GM12801 (cell line): Measurements from ENCODE around the gene TTC7B.

ENCODE experiments used
- CTCF ChIP-seq: IDR thresholded peaks from one replicate; pipeline ENCODE4 v1.5.1; 2011; ENCODE audit warnings: control low read depth; ENCODE audit not compliant: insufficient read length; ENCODE audit errors: extremely low read depth

TTC7B gene

GRCh38 chr14:90562652-90563051 lies 253.6 kb downstream of the TTC7B start:
- no peak for TF ChIP-seq CTCF

GRCh38 chr14:90561920-90562319 lies 254.3 kb downstream of the TTC7B start:
- no peak for TF ChIP-seq CTCF

- no peak for TF ChIP-seq CTCF
These were observed 255.2 kb downstream of the TTC7B start for GRCh38 chr14:90560991-90561390.

- TF ChIP-seq CTCF = no peak
These were observed 255.7 kb downstream of the TTC7B start for GRCh38 chr14:90560558-90560957.

- no peak for TF ChIP-seq CTCF
These were observed 256.3 kb downstream of the TTC7B start for GRCh38 chr14:90559811-90560492.

- TF ChIP-seq CTCF = no peak
These were observed 257.1 kb downstream of the TTC7B start for GRCh38 chr14:90558983-90559590.

GRCh38 chr14:90558041-90558982 lies 257.9 kb downstream of the TTC7B start:
- no peak for TF ChIP-seq CTCF
